Stimulated activated CD4-positive, alpha-beta T cell treated with anti-CD3 and anti-CD28 coated beads, Interleukin-12 subunit alpha, Interleukin-12 subunit beta, amount 100 ng/mL, for 24 hours (primary cell): ENCODE results near the gene PTPN3.

Experiments
- DNase-seq, 2 experiments: peaks; one replicate each; pipeline ENCODE4 v3.0.0-alpha.2; 2020; ENCODE audit warnings: low read depth in 2 of 2

The PTPN3 gene

GRCh38 chr9:109504689-109505088, 6.6 kb upstream of the PTPN3 start:
- no peak for DNase-seq

- no peak for DNase-seq
Observed at GRCh38 chr9:109500421-109500974, 2.4 kb upstream of the PTPN3 start.

GRCh38 chr9:109499631-109500410, 1.7 kb upstream of the PTPN3 start:
- no peak for DNase-seq

- no peak for DNase-seq
Observed at GRCh38 chr9:109499093-109499630, 1.1 kb upstream of the PTPN3 start.

- DNase-seq, result no peak
Observed at GRCh38 chr9:109497226-109498153, 617 bp downstream of the PTPN3 start.

- no peak for DNase-seq
Observed at GRCh38 chr9:109496841-109497225, 1.3 kb downstream of the PTPN3 start.

- DNase-seq, result no peak
Observed at GRCh38 chr9:109496218-109496617, 1.9 kb downstream of the PTPN3 start.

- no peak for DNase-seq
Observed at GRCh38 chr9:109493648-109494047, 4.5 kb downstream of the PTPN3 start.

GRCh38 chr9:109491590-109491989, 6.5 kb downstream of the PTPN3 start:
- no peak for DNase-seq

- no peak for DNase-seq
Observed at GRCh38 chr9:109488791-109489492, 9.2 kb downstream of the PTPN3 start.

GRCh38 chr9:109488351-109488750, 9.8 kb downstream of the PTPN3 start:
- no peak for DNase-seq

GRCh38 chr9:109487247-109487646, 10.9 kb downstream of the PTPN3 start:
- no peak for DNase-seq

- DNase-seq, result no peak
Observed at GRCh38 chr9:109483744-109484429, 14.2 kb downstream of the PTPN3 start.

GRCh38 chr9:109482391-109482916, 15.7 kb downstream of the PTPN3 start:
- no peak for DNase-seq

GRCh38 chr9:109481856-109482255, 16.3 kb downstream of the PTPN3 start:
- no peak for DNase-seq

- no peak for DNase-seq
Observed at GRCh38 chr9:109479822-109480221, 18.3 kb downstream of the PTPN3 start.

GRCh38 chr9:109478665-109479380, 19.3 kb downstream of the PTPN3 start:
- no peak for DNase-seq

- no peak for DNase-seq
Observed at GRCh38 chr9:109478051-109478563, 20.0 kb downstream of the PTPN3 start.

- no peak for DNase-seq
Observed at GRCh38 chr9:109477258-109478050, 20.7 kb downstream of the PTPN3 start.
